Islet of Langerhans (tissue), 1 donor: ENCODE results near the gene OTOP1.
"Not testable (repeated sequence)": the region's sequence is repeated elsewhere in the genome, so short reads cannot be mapped to it uniquely, and the experiment has no call there.

Experiments
- FAIRE-seq: peaks from one replicate; lab custom pipeline; 2011; peaks lifted over from hg19 to GRCh38; lab: Jason Lieb, UNC

Gene OTOP1

DNA sequence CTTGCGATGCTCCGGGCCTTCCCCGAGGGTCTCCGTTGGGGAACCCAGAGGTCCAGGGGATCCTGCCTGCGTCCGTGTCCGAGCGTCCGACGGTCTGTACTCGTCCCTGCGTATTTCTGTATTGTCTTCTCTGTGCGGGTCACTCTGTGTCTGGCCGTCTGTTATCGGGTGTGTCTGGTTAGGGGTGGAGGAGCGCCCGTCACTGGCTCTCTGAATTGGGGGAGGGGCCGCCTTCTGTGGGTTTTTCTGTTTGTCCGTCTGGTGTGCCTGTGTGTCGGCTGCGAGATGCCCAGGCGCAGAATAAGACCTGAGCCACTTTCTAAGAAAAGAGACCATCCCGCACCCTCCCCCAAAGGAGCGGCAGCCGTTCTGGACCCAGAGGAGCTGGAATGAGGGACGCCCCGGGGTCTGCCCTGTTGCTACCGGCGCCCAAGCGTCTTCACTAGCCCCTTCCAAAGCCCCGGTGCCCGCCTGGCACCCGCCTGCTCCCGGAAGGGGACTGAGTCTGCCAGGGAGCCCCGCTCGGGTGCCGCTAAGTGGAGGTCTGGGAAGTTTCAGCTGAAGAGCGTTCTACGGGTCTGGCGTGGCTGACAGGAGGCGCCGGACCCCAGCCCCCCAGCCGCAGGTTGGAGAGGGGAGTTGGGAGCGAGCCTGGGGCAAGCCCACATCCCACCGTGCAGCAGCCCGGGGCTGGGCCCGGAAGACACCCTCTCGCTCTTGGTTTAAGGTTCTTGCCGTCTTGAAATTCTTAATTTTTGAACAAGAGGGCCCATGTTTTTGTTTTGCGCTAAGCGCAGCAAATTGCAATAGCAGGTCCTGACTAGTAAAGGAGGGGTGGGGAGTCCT lies 1.0 kb upstream of the OTOP1 start:
- no peak for FAIRE-seq

DNA sequence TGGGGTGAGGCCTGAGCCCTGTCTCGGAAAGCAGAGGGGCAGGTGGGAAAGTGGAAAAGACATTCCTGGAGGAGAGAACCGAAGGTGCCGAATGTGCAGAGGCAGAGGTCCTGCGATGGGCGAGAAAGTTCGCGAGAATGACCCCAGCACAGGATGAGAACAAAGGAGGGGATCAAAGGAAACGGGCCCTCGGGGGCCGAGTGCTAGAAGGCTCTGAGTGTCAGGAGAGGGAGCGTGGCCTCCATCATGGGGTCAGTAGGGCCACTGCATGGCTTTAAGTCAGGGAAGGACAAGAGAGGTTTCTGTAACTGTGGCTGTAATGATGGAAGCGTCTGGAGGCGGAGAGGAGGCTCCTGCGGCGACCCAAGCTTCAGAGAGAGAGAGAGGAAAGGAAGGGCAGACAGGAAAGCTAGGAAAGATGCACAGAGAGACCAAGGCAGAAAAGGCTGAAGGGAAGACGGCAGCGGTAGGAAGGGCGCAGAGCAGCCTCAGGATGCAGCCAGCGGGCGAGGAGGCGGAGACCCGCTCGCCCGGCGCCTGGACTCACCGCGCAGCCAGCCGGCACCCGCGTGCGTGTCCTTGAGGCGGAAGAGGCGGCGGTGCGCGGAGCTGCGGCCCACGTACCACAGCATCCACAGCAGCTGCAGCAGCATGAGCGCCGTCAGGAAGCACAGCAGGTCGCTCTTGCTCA lies 669 bp downstream of the OTOP1 start:
- FAIRE-seq = no peak

DNA sequence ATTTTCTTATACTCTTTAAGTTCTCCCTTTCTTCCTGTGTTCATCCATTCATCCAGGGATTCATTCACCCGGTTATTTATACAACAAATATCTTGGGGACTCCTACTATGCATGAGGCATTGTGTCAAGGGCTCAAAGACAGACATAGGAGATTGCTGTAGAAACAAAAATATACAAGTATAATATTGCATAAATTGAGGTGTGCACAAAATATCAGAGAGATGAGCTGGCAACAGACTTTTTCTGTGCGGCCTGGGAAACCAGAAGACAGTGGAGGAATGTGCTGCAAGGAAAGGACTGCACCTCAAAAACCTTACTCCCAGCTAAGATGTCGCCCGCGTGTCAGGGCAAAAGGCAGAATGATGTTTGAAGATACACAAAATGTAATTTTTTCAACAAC lies 9.6 kb downstream of the OTOP1 start:
- no peak for FAIRE-seq

DNA sequence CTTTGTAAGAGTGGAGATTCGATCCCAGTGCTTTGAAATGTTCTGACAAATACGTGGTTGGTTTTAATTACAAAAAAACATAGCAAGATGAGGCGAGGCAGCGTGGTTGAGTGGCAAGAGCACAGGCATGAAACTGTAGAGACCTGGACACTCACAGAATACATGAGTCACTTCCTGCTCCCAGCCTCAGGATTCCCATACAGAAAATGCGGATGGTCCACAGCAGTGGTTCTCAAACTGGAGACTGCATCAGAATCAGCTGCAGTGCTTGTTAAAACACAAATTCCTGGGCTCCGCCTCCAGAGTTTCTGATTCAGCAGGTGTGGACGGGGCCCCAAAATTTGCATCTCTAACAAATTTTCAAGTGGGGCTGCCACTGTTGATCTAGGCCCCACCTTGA lies 10.1 kb downstream of the OTOP1 start:
- no peak for FAIRE-seq

DNA sequence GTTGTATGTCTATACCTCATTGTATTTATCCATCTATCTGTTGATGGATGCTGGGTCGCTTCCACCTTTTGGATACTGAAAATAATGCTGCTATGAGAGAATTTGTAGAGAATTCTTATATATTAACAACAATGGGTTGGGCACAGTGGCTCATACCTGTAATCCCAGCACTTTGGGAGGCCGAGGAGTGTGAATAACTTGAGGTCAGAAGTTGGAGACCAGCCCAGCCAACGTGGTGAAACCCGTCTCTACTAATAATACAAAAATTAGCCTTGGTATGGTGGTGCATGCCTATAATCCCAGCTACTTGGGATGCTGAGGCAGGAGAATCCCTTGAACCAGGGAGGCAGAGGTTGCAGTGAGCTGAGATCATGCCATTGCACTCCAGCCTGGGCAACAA lies 13.1 kb downstream of the OTOP1 start:
- not testable (repeated sequence) for FAIRE-seq

DNA sequence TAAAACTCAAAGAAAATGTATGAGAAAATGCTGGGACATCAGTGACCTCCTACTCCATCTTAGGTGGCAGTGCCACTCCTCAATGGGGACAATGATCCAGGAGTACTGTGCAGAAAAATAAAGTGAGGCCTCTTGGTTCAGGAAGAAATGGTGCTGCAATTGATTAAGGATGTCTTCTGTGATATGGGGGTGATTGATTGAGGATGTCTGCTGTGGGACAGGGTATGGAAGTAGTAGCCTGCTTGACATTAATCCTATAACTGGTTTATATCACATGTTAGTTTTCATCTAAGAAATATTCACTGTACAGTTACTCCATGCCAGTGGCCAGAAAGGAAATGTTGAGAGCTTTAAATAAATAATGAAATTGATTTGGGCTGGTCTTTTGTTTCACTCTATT lies 20.5 kb downstream of the OTOP1 start:
- FAIRE-seq = no peak

DNA sequence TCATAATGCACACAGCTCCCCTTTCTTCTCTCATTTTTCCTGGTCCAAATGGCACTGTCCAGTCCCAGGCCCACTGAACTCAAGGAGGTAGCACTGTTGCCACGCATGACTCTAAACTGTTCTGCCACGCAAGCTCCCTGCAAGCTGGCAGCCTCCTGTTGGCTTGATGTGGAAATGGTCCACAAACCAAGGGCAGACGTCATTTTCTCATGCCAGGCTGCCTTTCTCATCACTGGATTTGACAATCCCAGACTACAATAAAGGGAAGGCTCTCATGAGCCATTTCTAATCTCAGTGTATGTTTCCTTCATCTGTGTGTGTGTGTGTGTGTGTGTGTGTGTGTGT lies 22.4 kb downstream of the OTOP1 start:
- FAIRE-seq = no peak

DNA sequence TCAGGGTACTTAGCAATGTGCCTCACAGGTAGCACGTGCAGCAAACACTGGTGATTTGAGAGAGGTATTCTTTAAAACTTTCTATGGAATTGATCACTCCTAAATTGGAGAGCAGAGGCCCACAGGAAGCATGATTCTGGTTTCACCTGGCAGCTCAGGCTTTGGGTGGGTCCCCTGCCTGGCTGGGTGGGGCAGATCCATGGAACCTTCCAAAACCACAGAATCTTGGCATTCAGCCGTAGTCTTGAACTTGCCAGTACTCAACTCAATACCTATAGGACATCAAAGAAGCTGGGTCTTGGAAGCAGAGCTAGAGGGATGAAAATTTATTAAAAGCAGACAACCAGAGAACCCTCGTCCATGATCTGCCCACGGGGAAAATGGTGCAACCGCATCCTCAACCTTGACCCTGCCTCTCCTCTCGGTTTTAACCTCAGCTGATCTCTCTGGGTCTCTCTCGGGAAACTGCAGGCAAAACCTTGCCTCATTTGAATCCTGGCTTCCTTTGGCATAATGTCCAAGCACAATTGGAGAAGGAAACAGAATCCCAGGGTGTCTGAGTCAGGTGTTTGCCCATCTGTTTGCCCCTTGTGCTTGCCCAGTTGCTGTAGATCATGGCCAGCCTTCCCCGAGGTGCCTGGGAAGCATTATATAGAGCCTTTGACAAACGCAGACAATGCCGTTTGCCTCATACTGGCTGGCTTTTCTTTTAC lies 22.9 kb downstream of the OTOP1 start:
- no peak for FAIRE-seq

DNA sequence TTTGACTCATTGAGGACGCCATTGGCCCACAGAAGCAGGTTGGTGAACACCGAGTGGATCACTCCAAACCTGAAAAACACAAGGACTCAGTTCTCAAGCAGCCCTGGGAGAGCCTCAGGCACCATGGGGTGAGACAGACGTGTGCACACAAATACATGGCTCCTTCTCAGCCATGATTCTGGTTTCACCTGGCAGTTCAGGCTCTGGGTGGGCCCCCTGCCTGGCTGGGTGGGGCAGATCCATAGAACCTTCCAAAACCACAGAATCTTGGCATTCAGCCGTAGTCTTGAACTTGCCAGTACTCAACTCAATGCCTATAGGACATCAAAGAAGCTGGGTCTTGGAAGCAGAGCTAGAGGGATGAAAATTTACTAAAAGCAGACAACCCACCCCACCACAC lies 24.2 kb downstream of the OTOP1 start:
- FAIRE-seq = no peak

DNA sequence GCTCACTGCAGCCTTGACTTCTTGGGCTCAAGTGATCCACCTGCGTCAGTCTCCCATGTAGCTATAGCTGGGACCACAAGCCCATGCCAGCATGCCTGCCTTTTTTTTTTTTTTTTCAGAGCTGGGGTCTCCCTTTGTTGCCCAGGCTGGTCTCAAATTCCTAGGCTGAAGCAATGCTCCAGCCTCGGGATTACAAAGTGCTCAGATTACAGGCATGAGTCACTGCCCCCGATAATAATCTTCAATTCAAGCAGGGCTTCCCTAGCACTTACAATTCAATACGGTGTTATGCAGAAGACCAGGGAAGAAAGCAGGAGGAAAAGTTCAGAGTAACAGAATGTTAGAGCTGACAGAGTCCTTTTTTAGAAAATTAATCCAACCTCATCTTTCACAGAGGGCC lies 26.1 kb downstream of the OTOP1 start:
- FAIRE-seq = no peak

DNA sequence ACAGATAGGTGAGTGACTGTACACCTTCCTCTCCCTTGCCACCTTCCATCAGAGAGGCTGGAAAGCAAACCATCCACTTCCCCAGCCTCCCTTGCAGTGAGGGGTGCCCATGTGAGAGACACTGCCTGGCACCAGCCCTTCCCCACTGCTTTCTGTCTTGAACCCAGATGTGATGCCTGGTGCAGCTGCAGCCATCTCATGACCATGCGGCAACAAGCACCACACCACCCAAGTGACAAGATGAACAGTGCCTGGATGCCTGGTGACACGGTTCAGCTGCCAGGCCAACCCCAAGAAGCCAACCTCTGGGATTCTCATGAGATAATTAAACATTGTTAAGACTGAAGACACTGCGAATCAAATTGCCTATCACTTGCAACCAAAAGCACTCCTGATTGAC lies 31.4 kb downstream of the OTOP1 start:
- no peak for FAIRE-seq

DNA sequence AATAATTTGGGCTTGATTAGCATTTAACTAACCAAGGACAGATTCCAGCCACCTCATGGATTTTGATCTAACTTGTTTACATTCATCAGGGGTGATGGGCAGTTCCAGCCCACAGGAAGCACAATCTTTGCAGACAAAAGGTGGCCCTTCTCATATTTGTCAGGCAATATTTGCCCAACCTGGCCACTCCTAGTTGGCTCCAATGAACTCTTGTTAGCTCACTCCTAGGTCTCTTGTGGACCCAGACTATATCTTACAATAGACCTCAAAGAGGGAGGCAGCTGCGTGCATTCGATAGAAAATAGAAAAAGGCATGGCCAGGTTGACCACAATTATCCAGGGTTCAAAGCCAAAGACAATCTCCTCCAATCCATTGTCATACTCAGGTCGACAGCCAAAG lies 38.2 kb downstream of the OTOP1 start:
- FAIRE-seq = not testable (repeated sequence)

DNA sequence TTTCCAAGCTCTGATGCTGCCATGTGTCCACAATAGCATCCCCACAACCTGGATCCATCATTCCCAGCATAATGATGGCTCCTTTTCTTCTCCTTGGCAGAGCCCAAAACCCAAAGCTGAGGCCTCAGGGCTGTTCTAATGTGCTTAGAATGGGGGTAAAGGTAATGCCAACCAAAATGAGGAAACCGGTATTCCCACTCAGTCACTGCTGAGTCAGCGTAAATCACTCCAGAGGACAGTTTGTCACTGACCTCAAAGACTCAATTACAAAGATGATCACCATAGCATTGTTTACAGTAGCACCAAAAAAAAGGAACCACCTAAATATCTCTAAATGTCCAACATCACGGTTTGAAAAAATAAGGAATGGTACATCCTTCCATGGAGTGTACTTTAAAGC lies 41.2 kb downstream of the OTOP1 start:
- FAIRE-seq = no peak

DNA sequence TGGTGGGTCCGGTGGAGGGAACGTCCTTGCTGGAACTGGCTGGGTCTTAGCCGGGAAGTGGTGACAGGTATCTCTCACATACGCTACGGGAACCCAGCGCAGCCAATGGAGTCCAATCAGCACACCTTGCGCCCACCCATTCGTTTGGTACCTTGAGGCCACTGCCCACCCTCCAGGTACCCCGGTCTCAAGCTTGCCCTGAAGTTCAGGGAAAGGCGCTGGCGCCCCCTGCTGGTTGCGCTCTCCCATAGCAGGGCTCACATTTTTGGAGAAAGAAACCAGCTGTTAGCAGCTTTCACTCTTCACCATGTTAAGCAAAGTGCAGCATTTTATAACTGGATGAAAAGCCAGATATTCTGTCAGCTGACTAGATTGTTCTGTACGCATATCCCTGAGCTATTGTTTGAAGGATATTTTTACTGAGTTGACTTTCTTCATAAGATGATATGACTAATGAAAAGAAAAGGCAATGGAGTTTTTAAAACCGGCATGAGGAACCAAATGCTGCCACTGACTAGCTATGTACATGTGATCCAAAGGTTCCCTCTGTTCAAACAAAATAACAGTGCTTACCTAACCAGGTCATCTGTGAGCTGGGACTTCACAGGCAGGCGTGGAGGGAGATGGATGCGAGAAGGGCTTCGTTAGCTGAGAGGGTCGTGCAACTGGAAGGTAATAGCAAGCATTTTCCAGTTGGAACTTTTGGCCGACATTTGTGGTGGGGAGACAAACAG lies 43.7 kb downstream of the OTOP1 start:
- no peak for FAIRE-seq

DNA sequence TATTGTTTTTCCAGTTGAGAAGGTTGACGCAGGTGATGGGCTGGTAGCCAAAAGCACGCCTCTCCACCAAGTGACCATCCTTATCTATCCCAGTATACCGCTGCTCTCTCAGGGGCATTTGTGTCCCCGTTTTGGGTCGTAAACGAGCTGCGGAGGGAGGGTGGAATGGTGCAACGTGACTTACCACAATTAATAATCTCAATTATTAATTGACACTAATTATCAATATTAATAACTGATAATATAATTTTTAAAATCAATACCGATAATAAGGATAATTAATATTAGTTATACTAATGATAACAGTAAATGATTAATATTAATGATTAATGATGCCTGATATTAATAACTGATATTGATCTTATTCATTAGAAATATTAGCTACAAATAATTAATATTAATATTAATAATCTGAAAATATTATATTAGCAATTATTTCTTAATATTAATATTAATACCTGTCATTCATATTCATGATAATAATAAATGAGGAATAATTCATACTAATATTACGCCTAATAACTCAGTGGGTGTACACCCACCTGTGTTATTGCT lies 56.1 kb downstream of the OTOP1 start:
- FAIRE-seq = no peak

DNA sequence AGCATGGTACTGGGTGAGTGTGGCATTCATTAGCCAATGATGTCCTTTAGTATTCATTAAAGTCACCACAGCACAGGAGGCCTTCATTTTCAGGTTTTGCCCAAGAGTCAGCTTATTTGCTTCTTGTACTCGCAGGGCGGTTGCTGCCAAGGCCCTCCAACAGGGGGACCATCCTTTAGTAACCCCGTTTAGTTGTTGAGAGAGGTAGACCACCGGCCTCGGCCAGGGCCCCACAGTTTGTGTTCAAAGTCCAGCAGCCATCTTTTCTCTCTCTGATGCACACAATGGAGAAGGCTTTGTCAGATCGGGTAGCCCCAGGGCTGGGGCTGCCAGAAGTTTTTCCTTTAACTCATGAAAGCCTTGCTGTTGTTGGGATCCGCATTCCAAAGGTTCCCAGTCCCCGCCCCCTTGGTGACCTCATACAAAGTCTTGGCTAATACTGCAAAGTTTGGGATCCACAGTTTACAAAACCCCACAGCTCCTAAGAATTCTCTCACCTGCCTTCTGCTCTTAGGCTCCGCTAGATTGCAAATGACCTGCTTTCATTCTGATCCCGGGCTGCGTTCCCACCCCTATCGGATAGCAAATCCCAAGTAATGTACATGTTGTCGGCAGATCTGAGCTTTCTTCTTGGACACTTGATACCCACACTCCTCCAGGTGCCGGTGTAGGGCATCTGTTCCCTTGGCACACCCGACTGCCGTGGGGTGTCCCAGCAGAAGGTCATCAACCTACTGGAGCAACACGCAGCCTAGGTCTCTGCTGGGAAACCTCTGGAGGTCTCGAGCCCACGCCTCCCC lies 58.5 kb downstream of the OTOP1 start:
- FAIRE-seq = not testable (repeated sequence)

DNA sequence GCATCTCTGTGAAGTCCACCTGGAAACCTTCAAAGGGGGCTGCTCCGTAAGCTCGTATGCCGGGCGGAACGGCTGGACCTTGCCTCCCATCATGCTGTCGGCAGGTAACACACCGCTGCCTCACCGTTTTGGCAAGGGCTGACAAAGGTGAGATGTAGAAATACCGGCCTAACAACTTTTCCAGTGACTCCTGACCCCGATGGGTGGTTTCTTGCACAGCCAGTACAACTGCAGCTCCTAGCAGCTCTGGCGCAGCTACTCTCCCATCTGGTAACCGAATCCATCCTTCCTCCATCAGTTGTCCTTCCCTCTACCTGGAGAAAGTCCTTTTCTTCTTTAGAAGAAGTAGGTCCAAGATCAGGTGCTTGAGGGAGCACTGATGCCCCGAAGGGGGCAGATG lies 59.7 kb downstream of the OTOP1 start:
- FAIRE-seq = not testable (repeated sequence)

DNA sequence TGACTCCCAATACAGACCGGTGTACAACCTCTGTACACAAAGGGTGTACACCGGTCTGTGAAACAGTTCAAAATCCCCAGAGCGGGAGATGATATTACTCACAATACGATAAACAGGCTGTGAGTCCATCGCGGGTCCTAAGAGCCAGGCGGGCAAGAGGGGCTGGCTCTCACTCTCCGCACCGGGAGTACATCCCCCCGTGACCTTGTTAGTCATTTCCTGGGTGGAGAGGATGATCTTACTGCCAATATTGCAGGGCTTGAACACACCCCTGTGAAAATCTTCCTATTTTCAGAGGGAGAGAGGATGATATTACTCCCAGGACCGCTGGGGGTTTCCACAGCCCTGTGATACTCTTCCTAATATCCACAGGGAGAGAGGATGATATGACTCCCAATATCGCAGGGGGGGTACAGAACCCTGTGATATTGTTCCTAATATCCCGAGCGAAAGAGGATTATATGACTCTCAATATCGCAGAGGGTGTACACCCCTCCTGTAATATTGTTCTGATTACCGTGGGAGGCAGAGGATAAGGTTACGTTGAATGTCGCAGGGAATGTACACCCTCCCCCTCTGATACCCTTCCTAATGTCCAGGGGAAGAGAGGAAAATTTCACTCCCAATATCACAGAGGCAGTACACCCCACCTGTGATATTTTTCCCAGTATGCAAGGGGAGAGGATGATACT lies 60.9 kb downstream of the OTOP1 start:
- FAIRE-seq = not testable (repeated sequence)

DNA sequence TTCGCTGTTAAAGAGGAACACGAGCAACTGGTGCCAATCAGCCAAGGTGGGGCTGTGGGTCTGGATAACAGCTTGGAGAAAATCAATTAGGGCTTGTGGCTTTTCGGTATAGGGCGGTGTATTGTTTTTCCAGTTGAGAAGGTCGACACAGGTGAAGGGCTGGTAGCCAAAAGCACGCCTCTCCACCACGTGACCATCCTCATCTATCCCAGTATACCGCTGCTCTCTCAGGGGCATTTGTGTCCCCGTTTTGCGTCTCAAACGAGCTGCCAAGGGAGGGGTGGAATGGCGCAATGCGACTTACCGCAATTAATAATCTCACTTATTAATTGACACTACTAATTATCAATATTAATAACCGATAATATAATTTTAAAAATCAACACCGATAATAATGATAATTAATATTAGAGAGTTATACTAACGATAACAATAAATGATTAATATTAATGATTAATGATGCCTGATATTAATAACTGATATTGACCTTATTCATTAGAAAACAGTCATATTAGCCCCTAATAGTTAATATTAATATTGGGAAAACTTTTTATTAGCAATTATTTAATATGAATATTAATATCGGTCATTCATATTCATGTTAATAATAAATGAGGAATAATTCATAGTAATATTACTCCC lies 62.1 kb downstream of the OTOP1 start:
- not testable (repeated sequence) for FAIRE-seq

DNA sequence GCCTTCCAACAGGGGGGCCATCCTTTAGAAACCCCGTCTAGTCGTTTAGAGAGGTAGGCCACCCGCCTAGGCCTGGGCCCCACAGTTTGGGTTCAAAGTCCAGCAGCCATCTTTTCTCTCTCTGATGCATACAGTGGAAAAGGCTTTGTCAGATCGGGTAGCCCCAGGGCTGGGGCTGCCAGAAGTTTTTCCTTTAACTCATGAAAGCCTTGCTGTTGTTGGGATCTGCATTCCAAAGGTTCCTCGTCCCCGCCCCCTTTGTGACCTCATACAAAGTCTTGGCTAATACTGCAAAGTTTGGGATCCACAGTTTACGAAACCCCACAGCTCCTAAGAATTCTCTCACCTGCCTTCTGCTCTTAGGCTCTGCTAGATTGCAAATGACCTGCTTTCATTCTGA lies 64.5 kb downstream of the OTOP1 start:
- FAIRE-seq = not testable (repeated sequence)
